Hematopoietic multipotent progenitor cell treated with erythropoietin and hydrocortisone succinate and interleukin-3 and kit ligand, for 4 days (in vitro differentiated cells): Measurements from ENCODE around the gene KIAA1671.
"Not testable (repeated sequence)": the region's sequence is repeated elsewhere in the genome, so short reads cannot be mapped to it uniquely, and the experiment has no call there.

ENCODE experiments used
- DNase-seq: peaks from one replicate; pipeline ENCODE4 v3.0.0-alpha.2; 2015

KIAA1671 gene

DNA sequence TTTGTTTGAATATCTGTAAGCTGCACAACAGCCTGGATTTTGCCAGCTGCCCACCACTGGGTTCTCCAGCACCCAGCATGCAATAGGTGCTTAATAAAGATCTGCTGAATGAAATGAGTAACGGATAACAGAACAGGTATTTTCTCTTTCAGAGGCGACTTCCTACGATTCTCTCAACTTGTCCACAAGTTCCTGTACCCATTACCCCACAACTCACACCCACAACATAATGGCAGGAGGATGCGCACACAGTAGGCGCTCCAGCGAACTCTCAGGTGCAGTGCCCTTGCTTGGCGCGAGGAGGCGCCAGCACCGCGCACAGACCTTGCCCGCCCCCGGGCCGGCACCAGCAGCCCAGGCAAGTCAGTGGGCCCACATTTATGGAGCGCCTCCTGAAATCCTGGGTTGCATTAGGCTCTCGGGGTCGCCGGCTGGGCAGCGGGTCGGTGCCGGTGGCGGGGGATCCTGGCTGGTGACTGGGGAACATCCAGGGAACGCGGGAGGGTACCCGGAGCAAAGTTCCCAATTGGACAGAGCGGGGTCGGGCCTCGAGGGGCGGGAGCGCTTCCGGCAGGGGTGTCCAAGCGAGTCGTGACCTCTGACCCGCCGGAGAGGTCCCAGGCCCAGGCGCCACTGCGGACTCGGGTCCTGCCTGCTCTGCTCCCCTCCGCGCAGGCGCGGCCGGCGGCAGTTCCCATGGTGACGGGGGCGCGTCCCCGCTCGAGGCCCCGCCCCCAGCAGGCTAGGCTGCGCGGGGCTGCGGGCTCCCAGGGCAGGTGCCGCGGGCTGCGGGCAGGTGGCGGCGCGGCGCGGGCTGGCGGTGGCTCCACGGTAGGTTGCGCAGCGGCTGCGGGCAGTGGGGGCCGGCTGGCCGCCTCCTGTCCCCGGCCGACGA, at the start of gene KIAA1671:
Gene KIAA1671 (plus strand): TSS at position 775 of the 895 bp plus-strand sequence. CDS start 75,284 bp downstream, outside the sequence.
- peak; percentile 88 for DNase-seq

DNA sequence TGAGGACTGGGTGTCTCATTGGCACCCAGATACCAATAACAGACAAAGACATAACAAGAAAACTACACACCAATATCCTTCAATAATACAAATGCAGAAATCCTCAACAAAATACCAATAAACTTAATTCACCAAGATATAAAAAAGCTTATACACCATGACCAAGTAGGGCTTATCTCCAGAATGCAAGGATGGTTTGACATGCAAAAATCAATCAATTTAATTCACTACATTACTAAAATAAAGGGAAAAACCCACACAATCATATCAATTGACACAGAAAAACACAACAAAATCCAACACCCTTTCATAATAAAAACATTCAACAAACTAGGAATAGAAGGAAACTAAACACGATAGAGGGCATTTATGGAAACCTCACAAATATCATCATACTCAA, 46.6 kb upstream of the KIAA1671 start:
- no peak for DNase-seq

DNA sequence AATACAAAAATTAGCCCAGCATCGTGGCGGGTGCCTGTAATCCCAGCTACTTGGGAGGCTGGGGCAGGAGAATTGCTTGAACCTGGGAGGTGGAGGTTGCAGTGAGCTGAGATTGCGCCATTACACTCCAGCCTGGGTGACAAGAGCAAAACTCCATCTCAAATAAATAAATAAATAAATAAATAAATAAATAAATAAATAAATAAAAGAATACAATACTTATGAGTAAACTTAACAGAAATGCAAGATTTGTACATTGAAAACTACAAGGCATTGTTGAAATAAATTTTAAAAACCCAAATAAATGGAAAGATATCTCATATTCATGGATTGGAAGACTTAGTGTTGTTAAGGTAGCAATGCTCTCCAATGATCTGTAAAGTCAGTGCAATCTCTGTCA, 45.4 kb upstream of the KIAA1671 start:
- not testable (repeated sequence) for DNase-seq

DNA sequence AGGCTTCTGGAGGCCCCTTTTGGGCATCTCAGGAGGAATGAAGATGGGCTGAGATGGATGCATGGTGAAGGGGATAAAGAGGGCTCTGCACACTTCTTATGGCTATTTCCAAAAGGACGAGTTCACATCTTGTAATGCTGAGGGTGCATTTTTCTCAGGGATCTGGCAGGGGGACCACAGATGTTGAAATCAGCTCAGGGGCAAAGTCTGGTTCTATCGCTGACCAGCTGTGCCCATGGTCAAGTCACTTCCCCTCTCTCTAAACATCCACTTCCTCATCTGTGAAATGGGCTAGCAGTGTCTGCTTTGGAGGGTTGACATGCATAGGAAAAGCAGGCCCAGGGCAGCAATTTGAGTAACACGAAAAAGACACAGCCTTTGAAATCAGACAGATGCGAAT, 32.5 kb upstream of the KIAA1671 start:
- peak; percentile 3 for DNase-seq

DNA sequence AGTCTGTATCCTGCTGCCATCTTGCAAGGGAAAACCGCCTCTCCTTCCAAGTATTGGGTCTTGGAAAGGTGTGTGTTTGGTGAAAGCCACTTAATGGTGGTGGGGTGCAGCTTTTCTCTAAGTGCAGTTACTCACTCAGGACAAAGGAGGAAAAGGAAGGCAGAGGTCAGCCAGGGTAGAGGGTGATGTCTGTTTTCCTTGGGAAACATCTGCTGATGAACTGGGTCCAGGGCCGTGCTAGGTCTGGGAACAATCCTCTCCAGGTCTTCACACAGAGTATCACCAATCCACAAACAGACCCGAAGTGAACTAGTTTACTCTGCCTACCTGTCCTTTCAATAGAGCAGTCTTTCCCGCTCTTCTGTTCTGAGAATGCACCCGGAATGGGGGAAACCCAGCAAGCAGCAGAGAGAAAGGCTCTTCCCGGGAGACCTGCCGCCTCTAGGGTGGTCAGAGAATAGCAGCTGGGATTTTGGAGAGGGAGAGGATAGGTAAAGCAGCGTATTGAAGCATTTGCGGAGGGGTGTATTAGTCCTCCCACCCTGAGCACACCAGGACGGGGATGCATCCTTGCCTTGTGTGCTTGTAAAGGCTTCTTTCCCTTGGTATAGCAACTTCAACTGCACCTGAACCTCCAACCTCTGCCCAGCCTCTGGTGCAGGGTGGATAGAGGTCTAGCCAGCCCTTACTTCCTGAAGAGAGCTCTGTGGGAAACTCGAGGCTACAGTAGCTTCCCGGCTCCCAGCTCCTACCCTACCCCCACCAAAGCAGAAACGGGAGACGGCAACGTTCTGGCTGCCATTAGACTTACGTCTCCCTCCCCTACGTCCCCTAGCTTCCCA, 26.7 kb upstream of the KIAA1671 start:
- no peak for DNase-seq

DNA sequence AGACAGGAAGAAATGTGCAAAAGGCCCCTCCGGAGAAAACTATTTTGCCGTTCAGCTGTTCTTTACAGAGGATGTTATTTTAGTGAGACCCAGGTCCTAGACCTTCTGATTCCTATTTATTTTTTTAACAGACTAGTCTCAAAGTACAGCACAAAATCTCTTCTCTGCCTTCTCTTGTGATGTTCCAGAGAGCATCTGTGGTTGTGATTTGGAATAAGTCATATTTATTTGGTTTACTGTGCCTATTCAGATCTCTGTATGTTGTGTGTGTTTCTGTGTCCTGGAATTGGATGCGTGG, 26.1 kb upstream of the KIAA1671 start:
- DNase-seq = no peak

DNA sequence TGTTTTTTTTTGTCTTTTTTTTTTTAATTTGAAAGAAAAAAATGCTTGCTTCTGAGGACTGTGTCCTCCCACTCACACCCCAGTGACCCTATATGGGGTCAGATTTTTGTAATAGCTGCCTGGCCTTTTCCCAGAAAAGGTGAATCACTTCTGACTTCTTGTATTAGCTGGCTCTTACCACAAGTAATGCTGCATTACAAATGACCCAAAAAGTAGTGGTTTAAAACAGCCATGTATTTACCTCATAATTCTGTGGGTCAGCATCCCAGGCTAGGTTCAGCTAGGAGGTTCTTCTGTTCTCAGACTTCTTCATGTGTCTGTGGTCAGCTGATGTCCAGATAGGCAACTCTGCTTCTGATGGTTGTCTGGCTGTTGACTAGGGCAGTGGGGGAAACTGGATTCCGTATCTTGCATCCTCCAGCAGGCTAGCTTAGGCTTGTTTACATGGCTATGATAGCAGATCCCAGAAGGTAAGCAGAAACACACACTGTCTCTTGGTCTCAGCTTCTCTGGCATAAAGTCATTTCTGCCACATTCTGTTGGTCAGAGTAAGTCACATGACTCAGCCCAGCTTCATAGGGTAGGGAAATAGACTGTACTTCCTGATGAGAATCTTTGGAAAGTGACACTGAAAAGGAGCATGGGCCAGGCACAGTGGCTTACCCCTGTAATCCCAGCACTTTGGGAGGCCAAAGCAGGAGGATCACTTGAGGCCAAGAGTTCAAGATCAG, 25.5 kb upstream of the KIAA1671 start:
- DNase-seq = no peak

DNA sequence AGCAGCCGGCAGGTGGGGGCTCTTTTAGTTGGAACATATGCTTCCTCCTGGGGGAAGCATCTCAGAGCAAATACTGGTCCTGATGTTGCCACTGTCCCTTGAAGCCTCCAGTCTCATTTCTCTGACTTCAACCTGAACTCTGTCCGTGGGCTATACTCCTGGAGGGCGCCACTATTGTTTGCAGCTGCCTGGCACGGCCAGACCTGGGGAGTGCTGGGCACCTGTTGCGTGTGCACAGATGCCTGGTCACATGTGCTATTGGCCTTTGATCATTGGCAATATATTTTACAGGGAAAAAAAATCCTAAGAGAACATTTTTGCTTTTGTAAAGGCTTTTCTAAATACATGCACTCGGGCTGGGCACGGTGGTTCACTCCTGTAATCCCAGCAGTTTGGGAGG, 24.2 kb upstream of the KIAA1671 start:
- DNase-seq = no peak

DNA sequence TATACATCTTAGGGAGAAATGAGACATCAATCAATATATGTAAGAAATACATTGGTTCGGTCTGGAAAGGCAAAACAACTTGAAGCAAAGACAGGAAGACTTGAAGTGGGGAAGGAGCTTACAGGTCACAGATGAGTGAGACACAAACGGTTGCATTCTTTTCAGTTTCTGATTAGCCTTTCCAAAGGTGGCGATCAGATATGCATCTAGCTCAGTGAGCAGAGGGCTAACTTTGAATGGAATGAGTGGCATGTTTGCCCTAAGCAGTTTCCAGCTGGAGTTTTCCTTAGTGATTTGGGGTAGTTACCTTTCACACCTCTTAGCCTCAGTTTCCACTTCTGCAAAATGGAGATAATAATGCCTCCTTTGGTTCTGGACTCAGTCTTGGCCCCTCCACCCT, 21.8 kb upstream of the KIAA1671 start:
- DNase-seq = no peak

DNA sequence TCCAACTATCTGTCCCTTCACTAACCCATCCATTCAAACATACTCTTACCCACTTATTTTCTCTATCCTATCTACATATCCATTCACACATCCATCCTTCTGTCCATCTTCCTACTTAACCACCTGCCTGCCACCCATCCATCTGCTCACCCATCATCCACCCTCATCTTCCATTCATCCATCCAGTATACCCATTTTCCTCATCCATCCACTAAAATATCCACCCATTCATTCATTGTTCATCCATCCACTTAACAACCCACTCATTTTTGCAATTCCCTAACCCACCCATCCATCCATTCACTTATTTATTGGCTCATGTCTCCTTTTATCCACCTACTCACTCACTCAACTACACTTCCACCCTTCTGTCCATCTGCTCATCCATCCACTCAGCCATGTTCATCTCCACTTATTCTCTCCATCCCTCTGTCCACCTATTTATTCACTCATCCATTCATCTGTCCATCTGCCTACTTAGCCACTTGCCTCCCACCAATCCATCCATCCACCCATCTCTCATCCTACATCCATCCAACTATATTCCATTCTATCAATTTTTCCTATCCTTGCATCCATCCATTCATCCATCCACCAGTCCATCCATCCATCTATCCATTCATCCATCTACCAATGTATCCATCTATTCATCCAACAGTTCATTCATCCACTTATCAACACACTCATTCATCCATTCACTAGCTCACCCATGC, 16.6 kb upstream of the KIAA1671 start:
- DNase-seq = no peak

DNA sequence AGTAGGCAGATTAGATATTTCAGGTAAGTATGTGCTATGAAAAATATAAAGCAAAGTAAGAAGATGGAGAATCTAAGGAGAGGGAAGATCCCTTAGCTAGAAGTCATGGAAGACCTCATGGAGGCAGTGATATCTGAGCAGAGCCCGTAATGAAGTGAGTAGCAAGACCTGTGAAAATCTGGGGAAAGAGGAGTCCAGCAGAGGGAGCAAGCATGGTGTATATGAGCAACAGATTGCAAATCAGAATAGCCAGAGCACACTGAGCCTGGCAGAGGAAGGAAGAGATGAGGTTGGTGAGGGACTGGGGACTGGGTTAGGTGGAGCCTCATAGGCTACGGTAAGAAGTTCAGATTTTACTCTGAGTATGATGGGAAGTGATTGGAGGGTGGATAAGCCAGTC, 15.4 kb upstream of the KIAA1671 start:
- peak; percentile 65 for DNase-seq

DNA sequence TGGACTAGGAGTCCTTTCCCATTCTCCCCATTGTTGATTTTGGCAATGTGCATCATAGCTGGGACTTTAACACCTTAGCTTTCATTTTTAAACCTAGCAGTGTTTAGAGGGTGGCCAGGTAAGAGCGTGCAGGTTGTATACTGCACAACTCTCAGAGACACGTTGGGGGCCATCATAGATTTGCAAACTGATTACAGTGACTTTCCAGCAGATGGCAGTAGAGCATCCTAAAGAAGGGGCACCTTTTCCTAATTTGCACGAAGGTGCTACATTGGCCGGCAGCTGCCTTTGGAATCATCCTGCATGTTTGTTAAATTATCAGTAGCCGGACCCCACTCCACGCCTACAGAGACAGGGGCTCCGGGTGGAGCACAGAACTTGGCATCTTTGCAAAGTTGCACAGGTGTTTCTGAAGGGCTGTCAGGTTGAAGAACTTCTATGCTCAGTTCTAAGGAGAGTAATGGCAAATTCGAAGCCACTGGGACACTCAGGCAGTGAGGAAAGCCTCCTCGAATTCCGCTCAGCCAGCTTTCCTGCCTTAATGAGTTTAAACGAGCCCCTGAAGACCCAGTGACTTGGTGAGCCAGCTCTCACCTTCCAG, 13.7 kb upstream of the KIAA1671 start:
- peak; percentile 74 for DNase-seq

DNA sequence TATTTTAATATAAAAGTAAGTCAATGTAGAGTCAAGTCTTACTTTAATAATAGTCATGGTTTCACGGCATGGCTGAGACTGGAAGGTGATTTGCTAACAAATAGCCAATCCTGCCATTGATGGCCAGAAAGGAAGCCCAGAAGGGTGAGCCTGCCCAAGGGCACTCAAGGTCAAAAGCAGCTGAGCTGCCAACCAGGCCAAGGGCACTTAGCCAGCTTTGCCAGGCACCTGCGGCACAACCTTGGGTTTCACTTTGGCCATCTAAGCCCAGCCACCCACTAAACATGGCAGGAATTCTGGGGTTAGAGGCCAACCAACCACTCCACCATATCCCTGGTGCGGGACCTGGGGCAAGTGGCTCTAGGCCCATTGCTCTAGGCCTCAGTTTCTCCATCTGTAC, 10.2 kb upstream of the KIAA1671 start:
- no peak for DNase-seq

DNA sequence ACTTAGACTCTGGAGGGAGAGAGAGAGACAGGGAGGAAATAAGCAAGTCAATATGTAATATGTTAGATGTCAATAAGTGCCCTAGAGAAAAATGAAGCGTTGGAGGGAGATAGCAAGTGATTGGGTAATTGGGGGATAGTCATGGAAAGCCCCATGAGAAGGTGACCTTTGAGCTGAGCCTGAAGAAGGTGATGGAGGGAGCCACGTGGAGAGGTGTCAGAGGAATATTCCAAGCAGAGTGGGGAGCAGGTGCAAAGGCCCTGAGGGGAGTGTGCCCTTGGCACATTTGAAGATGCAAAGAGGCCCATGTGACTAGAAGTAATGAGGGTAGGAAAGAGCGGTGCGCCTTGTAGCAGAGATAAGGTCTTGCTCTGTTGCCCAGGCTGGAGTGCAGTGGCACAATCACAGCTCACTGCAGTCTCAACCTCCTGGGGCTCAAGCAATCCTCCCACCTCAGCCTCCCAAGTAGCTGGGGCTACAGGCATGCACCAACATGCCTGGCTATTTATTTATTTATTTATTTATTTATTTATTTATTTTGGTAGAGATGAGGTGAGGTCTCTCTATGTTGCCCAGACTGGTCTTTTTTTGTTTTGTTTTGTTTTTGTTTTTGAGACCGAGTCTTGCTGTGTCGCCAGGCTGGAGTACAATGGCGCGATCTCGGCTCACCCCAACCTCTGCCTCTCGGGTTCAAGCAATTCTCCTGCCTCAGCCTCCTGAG, 8.1 kb upstream of the KIAA1671 start:
- no peak for DNase-seq

DNA sequence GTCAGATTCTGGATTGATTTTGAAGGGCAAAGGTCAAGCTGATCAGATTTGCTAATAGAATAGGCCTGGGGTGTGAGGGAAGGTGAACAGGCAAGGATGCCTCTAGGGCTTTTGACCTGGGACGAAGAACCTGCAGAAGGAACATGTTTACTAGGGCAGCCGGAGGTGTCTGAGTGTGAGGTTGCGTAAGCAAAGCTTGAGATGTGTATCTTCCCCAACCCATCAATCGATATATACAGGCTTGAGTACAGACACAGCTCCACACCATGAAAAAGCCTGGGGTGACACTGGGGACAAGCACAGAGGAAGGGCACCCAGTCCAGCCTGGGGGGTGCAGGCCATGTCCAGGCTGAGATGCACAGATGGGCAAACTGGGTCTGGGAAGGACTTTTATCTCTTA, 7.1 kb upstream of the KIAA1671 start:
- DNase-seq = no peak

DNA sequence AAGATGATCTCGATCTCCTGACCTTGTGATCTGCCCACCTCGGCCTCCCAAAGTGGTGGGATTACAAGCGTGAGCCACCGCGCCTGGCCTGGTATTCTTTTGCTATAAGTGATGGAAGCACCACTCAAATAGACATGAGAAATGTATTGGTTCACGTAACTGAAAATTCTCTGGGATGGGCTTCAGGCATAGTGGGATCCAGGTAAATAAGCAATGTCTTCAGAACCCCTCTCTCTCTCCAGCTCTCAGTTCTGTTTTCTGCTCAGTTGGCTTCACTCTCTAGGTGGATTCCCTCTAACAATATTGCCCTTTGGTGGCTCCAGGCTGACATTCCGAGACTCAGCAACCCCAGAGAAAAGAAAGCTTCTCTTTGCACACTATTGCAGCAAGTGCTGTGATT, 5.1 kb upstream of the KIAA1671 start:
- no peak for DNase-seq

DNA sequence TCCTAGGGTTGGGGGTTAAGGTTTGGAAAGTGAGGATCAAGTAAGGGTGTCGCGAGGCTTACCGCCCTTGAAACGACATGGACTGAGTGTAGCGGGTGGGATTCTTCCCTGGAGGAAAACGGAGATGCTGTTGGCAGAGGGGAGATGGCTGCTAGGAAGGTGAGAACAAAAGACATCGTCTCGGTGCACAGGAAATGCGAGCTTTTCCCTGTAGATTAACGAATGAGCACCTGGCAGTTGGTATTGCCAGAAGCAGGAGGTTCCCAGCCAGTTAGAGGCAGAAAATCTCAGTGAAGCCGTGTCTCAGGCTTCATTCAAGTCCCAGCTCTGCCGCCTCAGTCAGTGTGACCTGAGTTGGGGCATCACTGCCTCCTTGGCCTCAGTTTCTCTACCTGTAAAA, 4.6 kb upstream of the KIAA1671 start:
- no peak for DNase-seq

DNA sequence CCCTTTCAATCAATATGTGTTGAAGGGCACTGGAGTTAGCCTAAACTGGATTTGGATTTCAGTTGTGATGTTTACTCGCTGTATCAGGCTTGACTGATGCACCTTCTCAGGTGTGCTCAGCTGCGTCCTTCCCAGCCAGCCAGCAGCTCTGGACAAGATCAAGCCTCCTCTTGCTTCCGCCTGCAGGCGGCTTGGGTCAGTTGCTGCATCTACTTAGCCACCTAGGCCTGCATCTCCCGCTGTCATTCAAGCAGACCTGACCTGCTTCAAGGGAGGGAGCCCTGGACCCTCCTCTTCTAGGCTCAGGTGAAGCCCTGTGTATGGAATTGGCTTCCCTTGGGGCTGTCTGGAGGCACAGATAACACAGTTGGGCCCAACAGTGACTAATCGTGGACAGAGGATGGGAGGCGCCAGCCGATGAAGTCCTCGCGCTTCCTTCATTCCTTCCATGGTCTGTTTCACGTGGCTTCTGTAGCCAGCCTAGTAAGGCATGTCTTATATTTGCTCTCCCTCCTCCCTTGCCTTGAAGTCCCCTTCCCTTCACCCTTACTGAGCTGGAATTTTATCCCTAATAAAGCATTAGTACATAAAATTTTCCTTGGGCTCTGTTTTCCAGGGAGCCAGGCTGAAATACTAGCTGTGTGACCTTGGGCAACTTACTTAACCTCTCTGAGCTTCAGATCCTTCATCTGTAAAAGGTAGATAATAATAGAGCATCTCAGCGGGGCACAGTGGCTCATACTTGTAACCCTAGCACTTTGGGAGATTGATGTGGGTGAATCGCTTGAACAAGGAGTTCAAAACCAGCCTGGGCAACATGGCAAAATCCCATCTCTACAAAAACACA, 3.9 kb upstream of the KIAA1671 start:
- DNase-seq = no peak

DNA sequence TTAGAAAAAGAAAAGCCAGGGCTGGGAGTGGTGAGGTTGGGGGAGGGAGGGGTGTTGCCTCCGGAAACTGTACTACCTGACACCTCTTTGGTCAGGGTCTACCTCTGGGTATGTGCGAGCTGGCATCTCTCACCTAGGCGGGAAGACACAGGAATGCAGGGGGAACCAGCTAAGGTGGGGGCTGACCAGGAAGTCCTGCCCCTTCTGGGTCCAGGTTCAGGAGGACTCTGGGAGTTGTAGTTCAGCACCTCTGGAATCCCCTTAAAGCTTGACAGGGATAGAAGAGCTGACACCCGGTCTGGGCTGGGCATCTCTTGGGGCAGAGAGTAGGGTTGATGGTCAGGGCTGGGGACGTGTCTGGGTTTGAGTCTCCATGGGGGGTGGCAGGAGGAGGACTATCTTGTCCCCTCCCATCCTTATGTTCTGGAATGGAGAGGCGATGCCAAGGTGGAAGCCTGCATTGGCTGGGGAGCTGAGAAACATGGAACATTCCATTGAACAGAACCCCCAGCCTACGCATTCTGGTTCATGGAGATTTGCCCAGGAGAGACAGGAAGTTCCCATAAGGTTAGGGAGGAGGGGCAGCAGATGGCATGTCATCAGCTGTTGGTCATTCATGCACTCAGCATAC, 2.1 kb upstream of the KIAA1671 start:
- DNase-seq = peak; percentile 15

DNA sequence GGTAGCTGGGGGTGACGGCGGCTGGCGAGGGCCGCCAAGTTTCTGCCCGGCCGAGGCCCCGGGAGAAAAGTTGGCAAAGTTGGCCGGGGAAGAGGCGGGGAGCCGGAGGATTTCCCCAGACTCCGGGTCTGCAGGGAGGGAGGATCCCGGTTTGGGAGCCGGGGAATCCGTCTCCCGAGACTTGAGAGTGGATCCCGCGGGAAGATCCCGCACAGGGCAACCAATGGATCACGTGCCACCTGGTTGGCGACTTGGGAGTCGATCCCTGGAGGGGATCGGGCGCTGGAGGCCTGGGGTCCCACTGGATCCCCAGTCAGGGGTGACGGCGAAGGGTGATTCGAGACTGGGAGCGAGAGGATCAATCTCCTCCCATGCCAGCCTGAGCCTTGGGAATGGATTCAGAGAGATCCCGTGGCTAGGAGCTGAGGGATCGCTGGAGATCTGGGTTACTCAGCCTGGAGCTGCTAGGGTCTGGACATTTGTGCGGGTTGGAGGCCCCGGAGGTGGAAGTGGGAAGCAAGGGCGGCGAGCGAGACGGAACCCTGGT, 394 bp downstream of the KIAA1671 start:
- DNase-seq = no peak
